ENCODE results near the gene STK16. TPM values are rescaled to one million over a fixed set of nuclear protein-coding genes. Genes with fewer than 3 reads are reported as not detected.
"Not testable (repeated sequence)": the region's sequence is repeated elsewhere in the genome, so short reads cannot be mapped to it uniquely, and the experiment has no call there.

STK16 gene
- total RNA-seq, 1 donor from 2014 or later: 16.3 TPM

- intact Hi-C loops (cut with DNase I): no loop called here
- no peak for DNase-seq (ENCODE audit: low spot score)
Measured at GRCh38 chr2:219254590-219255201, 9.4 kb downstream of the STK16 start.

- DNase-seq (ENCODE audit: low spot score): not testable (repeated sequence)
Measured at GRCh38 chr2:219258942-219259341, 13.7 kb downstream of the STK16 start.

GRCh38 chr2:219261024-219261855, 16.0 kb downstream of the STK16 start:
- intact Hi-C loops (cut with DNase I): no loop called here
- DNase-seq (ENCODE audit: low spot score): no peak

More at GRCh38 chr2:219258942-219259341, 13.7 kb downstream of the STK16 start:
- intact Hi-C loops (cut with DNase I): not testable (repeated sequence)

GRCh38 chr2:219266232-219266631, 21.0 kb downstream of the STK16 start:
- no peak for DNase-seq (ENCODE audit: low spot score)
- intact Hi-C loops (cut with DNase I): loop anchor here (5.0 kb wide), 1 partner anchor 41 kb away; the partner anchor contains the start of gene PTPRN

- DNase-seq (ENCODE audit: low spot score): no peak
- intact Hi-C loops (cut with DNase I): loop anchor here (5.0 kb wide), 1 partner anchor 40 kb away; the partner anchor contains the start of gene PTPRN
Measured at GRCh38 chr2:219266886-219267285, 21.6 kb downstream of the STK16 start.

GRCh38 chr2:219268294-219268693, 23.0 kb downstream of the STK16 start:
- intact Hi-C loops (cut with DNase I): loop anchor here (5.0 kb wide), 1 partner anchor 39 kb away; the partner anchor contains the start of gene PTPRN
- DNase-seq (ENCODE audit: low spot score): no peak

GRCh38 chr2:219269362-219270054, 24.2 kb downstream of the STK16 start:
- intact Hi-C loops (cut with DNase I): loop anchor here (5.0 kb wide), 1 partner anchor 38 kb away; the partner anchor contains the start of gene PTPRN
- DNase-seq (ENCODE audit: low spot score): no peak

GRCh38 chr2:219270055-219270372, 24.7 kb downstream of the STK16 start:
- DNase-seq (ENCODE audit: low spot score): no peak
- intact Hi-C loops (cut with DNase I): no loop called here

GRCh38 chr2:219271021-219271420, 25.7 kb downstream of the STK16 start:
- intact Hi-C loops (cut with DNase I): no loop called here
- DNase-seq (ENCODE audit: low spot score): no peak

GRCh38 chr2:219272356-219272755, 27.1 kb downstream of the STK16 start:
- intact Hi-C loops (cut with DNase I): no loop called here
- DNase-seq (ENCODE audit: low spot score): no peak

- intact Hi-C loops (cut with DNase I): no loop called here
- DNase-seq (ENCODE audit: low spot score): no peak
Measured at GRCh38 chr2:219272995-219273394, 27.7 kb downstream of the STK16 start.

- intact Hi-C loops (cut with DNase I): no loop called here
- no peak for DNase-seq (ENCODE audit: low spot score)
Measured at GRCh38 chr2:219273937-219274336, 28.7 kb downstream of the STK16 start.

GRCh38 chr2:219274361-219274921, 29.2 kb downstream of the STK16 start:
- intact Hi-C loops (cut with DNase I): no loop called here
- DNase-seq (ENCODE audit: low spot score): no peak

GRCh38 chr2:219277703-219278654, 32.7 kb downstream of the STK16 start:
- peak; percentile 94 for DNase-seq (ENCODE audit: low spot score)
- intact Hi-C loops (cut with DNase I): loop anchor here (1.0 to 2.0 kb wide), 2 partner anchors 16 to 25 kb away; partner anchors contain the start of genes TUBA4A and TUBA4B

GRCh38 chr2:219278655-219279150, 33.4 kb downstream of the STK16 start:
- intact Hi-C loops (cut with DNase I): loop anchor here (1.0 to 2.0 kb wide), 2 partner anchors 26 to 101 kb away; partner anchors contain the start of genes TUBA4A and TUBA4B
- DNase-seq (ENCODE audit: low spot score): no peak

GRCh38 chr2:219279151-219279915, 34.1 kb downstream of the STK16 start, which contains the start of gene DNAJB2:
Gene DNAJB2, plus strand, starts transcription at chr2:219279366. Its CDS starts 468 bp downstream, at chr2:219279834.
- intact Hi-C loops (cut with DNase I): loop anchor here (1.0 to 2.0 kb wide), 2 partner anchors 27 to 102 kb away; partner anchors contain the start of genes TUBA4A and TUBA4B

GRCh38 chr2:219279916-219280516, 34.7 kb downstream of the STK16 start:
- intact Hi-C loops (cut with DNase I): loop anchor here (1.0 to 5.0 kb wide), 3 partner anchors 27 to 107 kb away; partner anchors contain the start of genes DNPEP, TUBA4A and TUBA4B
- DNase-seq (ENCODE audit: low spot score): no peak

More at GRCh38 chr2:219279151-219279915, 34.1 kb downstream of the STK16 start, which contains the start of gene DNAJB2:
- peak; percentile 100 for DNase-seq (ENCODE audit: low spot score)
